H1 (cell line): ENCODE measurements around the gene C1orf87.

ENCODE experiments used
- CEBPB ChIP-seq: IDR thresholded peaks from 2 replicates; pipeline ENCODE4 v1.6.1; 2012; ENCODE audit warnings: low read depth, low read length
- CTBP2 ChIP-seq: IDR thresholded peaks from 2 replicates; pipeline ENCODE4 v1.7.0; 2011; ENCODE audit warnings: borderline replicate concordance, mild to moderate bottlenecking, moderate library complexity, mixed read lengths, low read length; ENCODE audit not compliant: insufficient read depth, insufficient read length
- EGR1 ChIP-seq: IDR thresholded peaks from 2 replicates; pipeline ENCODE4 v1.6.1; 2011; ENCODE audit warnings: low read depth, low read length, borderline replicate concordance
- EZH2 ChIP-seq: fragments of 200-600 bp; sonication (generic); IDR thresholded peaks from 2 replicates; pipeline ENCODE4 v1.7.1; 2012; ENCODE audit warnings: low read depth, mild to moderate bottlenecking, moderate library complexity, low read length, inconsistent platforms; ENCODE audit not compliant: severe bottlenecking
- JUND ChIP-seq: IDR thresholded peaks from 2 replicates; pipeline ENCODE4 v1.6.1; 2011; ENCODE audit warnings: mild to moderate bottlenecking, improper control_type of control experiment, low read length
- KDM1A ChIP-seq: fragments of 200-600, 300-600 bp; sonication (generic); IDR thresholded peaks from 2 replicates; pipeline ENCODE4 v1.7.1; 2016; ENCODE audit warnings: mild to moderate bottlenecking, low read length, borderline replicate concordance
- KDM5A ChIP-seq: fragments of 200-600 bp; IDR thresholded peaks from 2 replicates; pipeline ENCODE4 v1.7.1; 2012; ENCODE audit warnings: mild to moderate bottlenecking, low read length, inconsistent platforms, mixed read lengths
- POLR2AphosphoS5 ChIP-seq: IDR thresholded peaks from 2 replicates; pipeline ENCODE4 v1.6.1; 2011; ENCODE audit warnings: low read depth, low read length
- RAD21 ChIP-seq, 2 experiments: IDR thresholded peaks in 1 of 2; conservative IDR thresholded peaks in 1 of 2; 2 replicates each; pipeline ENCODE4 v1.6.1; 2011; ENCODE audit warnings: low read depth in 2 of 2, low read length in 2 of 2, improper control_type of control experiment in 1 of 2, inconsistent platforms in 1 of 2, mild to moderate bottlenecking in 1 of 2, moderate library complexity in 1 of 2
- RFX5 ChIP-seq: IDR thresholded peaks from 2 replicates; pipeline ENCODE4 v1.6.1; 2011; ENCODE audit warnings: low read depth, low read length, improper control_type of control experiment, borderline replicate concordance
- TF ChIP-seq, protein P1 (sequence below): IDR thresholded peaks from 2 replicates; pipeline ENCODE4 v1.6.1; 2011; ENCODE audit warnings: low read depth, mild to moderate bottlenecking, low read length; ENCODE audit not compliant: insufficient read depth
- TF ChIP-seq, protein P2 (sequence below), 3 experiments: IDR thresholded peaks; 1 replicate in 2 of 3; 2 replicates in 1 of 3; pipeline versions ENCODE4 v1.5.1 to v1.6.1; 2011; ENCODE audit warnings: low read length in 3 of 3, mild to moderate bottlenecking in 3 of 3, inconsistent platforms in 2 of 3, low read depth in 1 of 3, moderate library complexity in 1 of 3; ENCODE audit not compliant: insufficient read depth in 1 of 3; ENCODE audit errors: control extremely low read depth in 1 of 3

DNA sequence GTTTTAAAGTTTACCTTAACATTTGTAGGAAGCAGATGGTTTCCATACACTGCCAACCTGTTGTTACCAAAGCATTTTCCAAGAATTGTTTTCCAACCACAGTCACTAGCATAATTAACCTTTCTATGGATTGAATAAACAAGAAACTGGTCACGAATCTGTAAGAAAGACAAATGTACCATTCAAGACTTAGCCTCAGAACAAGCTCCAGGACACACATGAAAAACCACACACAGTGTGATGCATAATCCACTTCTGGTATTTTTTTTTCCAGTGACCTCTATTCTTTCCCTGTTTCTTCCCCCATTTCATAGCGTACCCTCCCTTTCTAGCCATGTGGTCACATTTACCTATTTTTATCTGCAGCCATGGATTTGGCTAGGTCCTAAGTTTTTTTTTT lies 29.6 kb upstream of the C1orf87 start:
- no peak for TF ChIP-seq CEBPB
- TF ChIP-seq, protein P1, sequence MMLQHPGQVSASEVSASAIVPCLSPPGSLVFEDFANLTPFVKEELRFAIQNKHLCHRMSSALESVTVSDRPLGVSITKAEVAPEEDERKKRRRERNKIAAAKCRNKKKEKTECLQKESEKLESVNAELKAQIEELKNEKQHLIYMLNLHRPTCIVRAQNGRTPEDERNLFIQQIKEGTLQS, result no peak
- TF ChIP-seq, protein P2, sequence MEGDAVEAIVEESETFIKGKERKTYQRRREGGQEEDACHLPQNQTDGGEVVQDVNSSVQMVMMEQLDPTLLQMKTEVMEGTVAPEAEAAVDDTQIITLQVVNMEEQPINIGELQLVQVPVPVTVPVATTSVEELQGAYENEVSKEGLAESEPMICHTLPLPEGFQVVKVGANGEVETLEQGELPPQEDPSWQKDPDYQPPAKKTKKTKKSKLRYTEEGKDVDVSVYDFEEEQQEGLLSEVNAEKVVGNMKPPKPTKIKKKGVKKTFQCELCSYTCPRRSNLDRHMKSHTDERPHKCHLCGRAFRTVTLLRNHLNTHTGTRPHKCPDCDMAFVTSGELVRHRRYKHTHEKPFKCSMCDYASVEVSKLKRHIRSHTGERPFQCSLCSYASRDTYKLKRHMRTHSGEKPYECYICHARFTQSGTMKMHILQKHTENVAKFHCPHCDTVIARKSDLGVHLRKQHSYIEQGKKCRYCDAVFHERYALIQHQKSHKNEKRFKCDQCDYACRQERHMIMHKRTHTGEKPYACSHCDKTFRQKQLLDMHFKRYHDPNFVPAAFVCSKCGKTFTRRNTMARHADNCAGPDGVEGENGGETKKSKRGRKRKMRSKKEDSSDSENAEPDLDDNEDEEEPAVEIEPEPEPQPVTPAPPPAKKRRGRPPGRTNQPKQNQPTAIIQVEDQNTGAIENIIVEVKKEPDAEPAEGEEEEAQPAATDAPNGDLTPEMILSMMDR (IDR thresholded peaks at IDR 0.05; ENCODE audit: control extremely low read depth in 1 of 3, insufficient read depth in 1 of 3, low read depth in 1 of 3, low read length in 3 of 3), result no peak
- no peak for TF ChIP-seq KDM1A
- no peak for TF ChIP-seq EZH2
- TF ChIP-seq JUND, result no peak
- TF ChIP-seq POLR2AphosphoS5, result no peak
- TF ChIP-seq CTBP2, result no peak
- no peak for TF ChIP-seq KDM5A
- no peak for TF ChIP-seq RAD21 (IDR thresholded peaks at IDR 0.05 in 1 of 2, conservative IDR thresholded peaks at IDR 0.05 in 1 of 2; ENCODE audit: low read depth in 2 of 2, low read length in 2 of 2)
- TF ChIP-seq EGR1, result no peak
- no peak for TF ChIP-seq RFX5
